Measurements from ENCODE around the gene RCCD1.
"Not testable (repeated sequence)": the region's sequence is repeated elsewhere in the genome, so short reads cannot be mapped to it uniquely, and the experiment has no call there.

GRCh38 chr15:90922712-90923322 lies 31.9 kb upstream of the RCCD1 start:
- TF ChIP-seq CTCF, EZH2phosphoT487 (IDR thresholded peaks at IDR 0.05): not testable (repeated sequence)

Data from neural progenitor cell (in vitro differentiated cells).